Sigmoid colon (tissue), 7 donors: ENCODE data around the gene PTPRO. TPM values are rescaled to one million over a fixed set of nuclear protein-coding genes. Genes with fewer than 3 reads are reported as not detected.
"Not testable (repeated sequence)": the region's sequence is repeated elsewhere in the genome, so short reads cannot be mapped to it uniquely, and the experiment has no call there.

ENCODE experiments used
- DNase-seq: peaks from one replicate; pipeline ENCODE4 v3.0.0-alpha.2; 2019
- H3K27ac ChIP-seq, 4 donors: fragments of 200-600 bp; sonication (generic); one replicate each; pipeline ENCODE4 v1.5.1; 2016 to 2019; ENCODE audit warnings: mild to moderate bottlenecking in 1 of 4
- H3K27me3 ChIP-seq, 3 donors: fragments of 200-600 bp; sonication (generic); one replicate each; pipeline ENCODE4 v1.5.1; 2019; ENCODE audit warnings: mild to moderate bottlenecking in 1 of 3
- H3K36me3 ChIP-seq, 4 donors: fragments of 200-600 bp; sonication (generic); one replicate each; pipeline ENCODE4 v1.5.1; 2016 to 2019
- H3K4me1 ChIP-seq, 4 donors: fragments of 200-600 bp; sonication (generic); one replicate each; pipeline ENCODE4 v1.5.1; 2017 to 2019
- H3K4me3 ChIP-seq, 4 donors: fragments of 200-600 bp; sonication (generic); one replicate each; pipeline ENCODE4 v1.5.1; 2017 to 2019; ENCODE audit warnings: mild to moderate bottlenecking in 2 of 4, moderate library complexity in 1 of 4
- H3K9me3 ChIP-seq, 4 donors: fragments of 200-600 bp in 3 of 4; sonication (generic) in 3 of 4; one replicate each; pipeline versions ENCODE4 v1.5.1 to v1.6.1; 2013 to 2019
- EP300 ChIP-seq, 4 donors: sonication (generic); formaldehyde crosslinking; IDR thresholded peaks; one replicate each; pipeline ENCODE4 v1.6.1; 2017; ENCODE audit warnings: antibody characterized with exemption in 4 of 4
- POLR2A ChIP-seq, 2 donors: fragments of 450-650 bp; IDR thresholded peaks; one replicate each; pipeline ENCODE4 v1.6.1; 2016; ENCODE audit warnings: antibody characterized with exemption in 2 of 2, mild to moderate bottlenecking in 2 of 2, moderate library complexity in 2 of 2
- POLR2AphosphoS5 ChIP-seq, 4 donors: sonication (generic); formaldehyde crosslinking; IDR thresholded peaks; one replicate each; pipeline ENCODE4 v1.6.1; 2017; ENCODE audit warnings: antibody characterized with exemption in 4 of 4
- WGBS, 2 donors: extraction: QIAGEN DNeasy Blood & Tissue Kit; methylation state at CpG; one replicate each; pipeline ENCODE4 v1.1.7; 2013; 5-methylcytosine and 5-hydroxymethylcytosine counted together
- intact Hi-C: fragments of 100-400 bp; cut with DNase I; formaldehyde crosslinking; loops from one replicate; pipeline ENCODE4 v1.15.1; 2023
- polyA plus RNA-seq, 3 donors: library from polyadenylated mRNA; stranded (reverse); fragments of 200-250 nt; gene quantifications; one replicate each; pipeline ENCODE4 v1.2.3, GENCODE V29; 2013
- total RNA-seq, 4 donors: library from RNA; depleted of rRNA; stranded (reverse); fragments of >200 nt; gene quantifications; one replicate each; pipeline ENCODE4 v1.1.0, GENCODE V29; 2016
- TF ChIP-seq, protein P1 (sequence below), 4 experiments: fragments of 450-650 bp in 3 of 4; fragments of 200-600 bp in 1 of 4; IDR thresholded peaks; one replicate each; pipeline ENCODE4 v1.5.1; 2016 to 2019; ENCODE audit warnings: antibody characterized with exemption in 4 of 4, mild to moderate bottlenecking in 3 of 4, moderate library complexity in 2 of 4
- donor health status: healthy with polysubstance abuse.
- donor health status: Bipolar disorder and iron deficiency.
- donor health status: healthy.

The PTPRO gene
- total and polyA plus RNA-seq, 7 donors = 0.99 to 8.5 (median 1.9) TPM

- WGBS, 2 donors = 94% methylated on average over 4 of the region's 4 CpGs
- Histone ChIP-seq H3K4me1 (peaks cover 0 to 12% (median 9%) of the 10 kb centered on the region in 4 donors), H3K27ac (no peak overlapping the region), H3K36me3 (no peaks in the 10 kb centered on the region), H3K4me3 (no peak overlapping the region), H3K27me3 (no peaks in the 10 kb centered on the region), H3K9me3 (no peaks in the 10 kb centered on the region)
- no peak for DNase-seq
- TF ChIP-seq EP300 (IDR thresholded peaks at IDR 0.05) (no peak), POLR2A (IDR thresholded peaks at IDR 0.05) (no peak)
- TF ChIP-seq, protein P1, sequence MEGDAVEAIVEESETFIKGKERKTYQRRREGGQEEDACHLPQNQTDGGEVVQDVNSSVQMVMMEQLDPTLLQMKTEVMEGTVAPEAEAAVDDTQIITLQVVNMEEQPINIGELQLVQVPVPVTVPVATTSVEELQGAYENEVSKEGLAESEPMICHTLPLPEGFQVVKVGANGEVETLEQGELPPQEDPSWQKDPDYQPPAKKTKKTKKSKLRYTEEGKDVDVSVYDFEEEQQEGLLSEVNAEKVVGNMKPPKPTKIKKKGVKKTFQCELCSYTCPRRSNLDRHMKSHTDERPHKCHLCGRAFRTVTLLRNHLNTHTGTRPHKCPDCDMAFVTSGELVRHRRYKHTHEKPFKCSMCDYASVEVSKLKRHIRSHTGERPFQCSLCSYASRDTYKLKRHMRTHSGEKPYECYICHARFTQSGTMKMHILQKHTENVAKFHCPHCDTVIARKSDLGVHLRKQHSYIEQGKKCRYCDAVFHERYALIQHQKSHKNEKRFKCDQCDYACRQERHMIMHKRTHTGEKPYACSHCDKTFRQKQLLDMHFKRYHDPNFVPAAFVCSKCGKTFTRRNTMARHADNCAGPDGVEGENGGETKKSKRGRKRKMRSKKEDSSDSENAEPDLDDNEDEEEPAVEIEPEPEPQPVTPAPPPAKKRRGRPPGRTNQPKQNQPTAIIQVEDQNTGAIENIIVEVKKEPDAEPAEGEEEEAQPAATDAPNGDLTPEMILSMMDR (IDR thresholded peaks at IDR 0.05) = no peak
- intact Hi-C loops = no loop called here
Measured at GRCh38 chr12:15603474-15604085, 281.3 kb downstream of the PTPRO start.

- Histone ChIP-seq H3K36me3 (no peaks in the 10 kb centered on the region), H3K9me3 (no peaks in the 10 kb centered on the region), H3K4me3 (no peak overlapping the region), H3K27ac (no peak overlapping the region), H3K27me3 (no peaks in the 10 kb centered on the region), H3K4me1 (no peaks in the 10 kb centered on the region)
- intact Hi-C loops = no loop called here
- no peak for DNase-seq
- TF ChIP-seq, protein P1 (IDR thresholded peaks at IDR 0.05) = no peak
- TF ChIP-seq POLR2AphosphoS5 (IDR thresholded peaks at IDR 0.05) = no peak
- TF ChIP-seq EP300 (IDR thresholded peaks at IDR 0.05) = no peak
- TF ChIP-seq POLR2A (IDR thresholded peaks at IDR 0.05) = no peak
- WGBS, 2 donors = 91 to 95% methylated on average over 10 of the region's 10 CpGs
Measured at GRCh38 chr12:15605881-15606590, 283.7 kb downstream of the PTPRO start.

GRCh38 chr12:15608406-15608805, 286.1 kb downstream of the PTPRO start:
- Histone ChIP-seq H3K36me3 (no peaks in the 10 kb centered on the region), H3K27me3 (no peaks in the 10 kb centered on the region), H3K9me3 (peaks cover 0 to 4% (median 0%) of the 10 kb centered on the region in 4 donors), H3K4me3 (no peak overlapping the region), H3K4me1 (no peaks in the 10 kb centered on the region), H3K27ac (no peak overlapping the region)
- whole genome bisulfite sequencing, 2 donors = 60 to 79% methylated on average over 1 of the region's 1 CpG
- no peak for TF ChIP-seq EP300 (IDR thresholded peaks at IDR 0.05)
- TF ChIP-seq POLR2A (IDR thresholded peaks at IDR 0.05) = no peak
- TF ChIP-seq, protein P1 (IDR thresholded peaks at IDR 0.05) = no peak
- TF ChIP-seq POLR2AphosphoS5 (IDR thresholded peaks at IDR 0.05) = no peak
- no peak for DNase-seq
- intact Hi-C loops = no loop called here

DNA sequence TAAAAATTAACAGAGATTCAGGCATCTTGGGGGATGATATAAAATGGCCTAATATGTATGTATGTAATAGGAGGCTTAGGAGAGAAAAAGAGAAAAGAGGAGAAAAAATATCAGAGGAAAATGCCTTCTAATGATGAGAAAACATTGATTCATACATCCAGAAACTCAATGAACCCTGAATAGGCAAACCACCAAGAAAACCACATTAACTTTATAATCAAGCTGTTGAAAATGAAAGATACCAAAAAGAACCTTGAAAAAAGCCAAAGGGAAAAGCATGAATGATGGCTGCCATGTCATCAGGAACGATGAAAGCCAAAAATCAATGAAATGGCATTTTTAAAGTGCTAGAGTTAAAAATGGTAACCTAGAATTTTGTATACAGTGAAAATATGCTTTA, 286.6 kb downstream of the PTPRO start:
- Histone ChIP-seq H3K27me3 (no peaks in the 10 kb centered on the region), H3K27ac (no peak overlapping the region), H3K4me1 (no peaks in the 10 kb centered on the region), H3K36me3 (no peaks in the 10 kb centered on the region), H3K4me3 (no peak overlapping the region), H3K9me3 (peaks cover 0 to 4% (median 0%) of the 10 kb centered on the region in 4 donors)
- TF ChIP-seq EP300 (IDR thresholded peaks at IDR 0.05) (no peak), POLR2A (IDR thresholded peaks at IDR 0.05) (no peak), POLR2AphosphoS5 (IDR thresholded peaks at IDR 0.05) (no peak)
- WGBS, 2 donors = 90% methylated on average over 1 of the region's 1 CpG
- DNase-seq = no peak
- intact Hi-C loops = no loop called here

DNA sequence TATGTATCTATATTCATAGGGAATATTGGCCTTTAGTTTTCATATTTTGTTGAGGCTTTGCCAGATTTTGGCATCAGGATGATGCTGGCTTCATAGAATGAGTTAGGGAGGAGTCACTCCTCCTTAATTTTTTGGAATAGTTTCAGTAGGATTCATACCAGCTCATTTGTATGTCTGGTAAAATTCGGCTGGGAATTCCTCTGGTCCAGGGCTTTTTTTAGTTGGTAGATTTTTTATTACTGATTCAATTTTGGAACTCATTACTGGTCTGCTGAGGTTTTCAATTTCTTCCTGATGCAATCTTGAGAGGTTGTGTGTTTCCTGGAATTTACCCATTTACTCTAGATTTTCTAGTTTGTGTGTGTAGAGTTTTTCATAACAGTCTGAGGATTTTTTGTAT, 291.7 kb downstream of the PTPRO start:
- intact Hi-C loops = no loop called here
- 85 to 92% methylated on average over 1 of the region's 1 CpG for WGBS, 2 donors
- no peak for DNase-seq
- Histone ChIP-seq H3K4me3 (no peak overlapping the region), H3K9me3 (peaks cover 0 to 4% (median 1%) of the 10 kb centered on the region in 4 donors), H3K27ac (no peak overlapping the region), H3K36me3 (peaks cover 0 to 4% (median 0%) of the 10 kb centered on the region in 4 donors), H3K4me1 (no peaks in the 10 kb centered on the region), H3K27me3 (no peaks in the 10 kb centered on the region)
- TF ChIP-seq EP300 (IDR thresholded peaks at IDR 0.05) (no peak), POLR2A (IDR thresholded peaks at IDR 0.05) (no peak), POLR2AphosphoS5 (IDR thresholded peaks at IDR 0.05) (no peak)
- TF ChIP-seq, protein P1 (IDR thresholded peaks at IDR 0.05) = no peak

DNA sequence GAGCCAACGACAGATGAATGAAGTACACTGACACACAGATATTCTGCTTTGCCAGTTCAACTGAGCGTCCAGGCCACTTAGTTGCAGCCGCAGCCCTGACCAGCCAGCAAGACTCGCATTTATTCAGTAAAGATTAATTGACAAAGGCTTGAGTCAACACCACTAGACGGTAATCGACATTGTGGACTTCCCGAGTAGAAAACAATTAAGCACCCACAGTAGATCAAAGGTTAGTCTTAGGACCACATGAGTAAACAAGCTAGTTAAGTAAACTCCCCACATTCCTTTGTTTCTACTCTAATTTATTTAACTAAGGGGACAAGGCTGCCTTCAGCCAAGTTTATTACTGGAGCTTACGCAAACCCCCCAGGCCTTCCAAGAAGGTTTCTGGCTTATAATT, 294.2 kb downstream of the PTPRO start:
- intact Hi-C loops, DNase-seq, H3K27me3 ChIP-seq, H3K4me1 ChIP-seq, H3K9me3 ChIP-seq, H3K4me3 ChIP-seq, H3K27ac ChIP-seq: not testable (repeated sequence)
- peaks cover 0 to 12% (median 0%) of the 10 kb centered on the region in 4 donors for H3K36me3 ChIP-seq
- WGBS, 2 donors = 87 to 92% methylated on average over 8 of the region's 8 CpGs
